IPS DF 4.7 (cell line): Measurements from ENCODE around the gene ORM2.

Experiments
- DNase-seq: peaks from one replicate; pipeline ENCODE4 v3.0.0-alpha.2; 2013; ENCODE audit warnings: low spot score; ENCODE audit errors: extremely low read depth

Gene ORM2

DNA sequence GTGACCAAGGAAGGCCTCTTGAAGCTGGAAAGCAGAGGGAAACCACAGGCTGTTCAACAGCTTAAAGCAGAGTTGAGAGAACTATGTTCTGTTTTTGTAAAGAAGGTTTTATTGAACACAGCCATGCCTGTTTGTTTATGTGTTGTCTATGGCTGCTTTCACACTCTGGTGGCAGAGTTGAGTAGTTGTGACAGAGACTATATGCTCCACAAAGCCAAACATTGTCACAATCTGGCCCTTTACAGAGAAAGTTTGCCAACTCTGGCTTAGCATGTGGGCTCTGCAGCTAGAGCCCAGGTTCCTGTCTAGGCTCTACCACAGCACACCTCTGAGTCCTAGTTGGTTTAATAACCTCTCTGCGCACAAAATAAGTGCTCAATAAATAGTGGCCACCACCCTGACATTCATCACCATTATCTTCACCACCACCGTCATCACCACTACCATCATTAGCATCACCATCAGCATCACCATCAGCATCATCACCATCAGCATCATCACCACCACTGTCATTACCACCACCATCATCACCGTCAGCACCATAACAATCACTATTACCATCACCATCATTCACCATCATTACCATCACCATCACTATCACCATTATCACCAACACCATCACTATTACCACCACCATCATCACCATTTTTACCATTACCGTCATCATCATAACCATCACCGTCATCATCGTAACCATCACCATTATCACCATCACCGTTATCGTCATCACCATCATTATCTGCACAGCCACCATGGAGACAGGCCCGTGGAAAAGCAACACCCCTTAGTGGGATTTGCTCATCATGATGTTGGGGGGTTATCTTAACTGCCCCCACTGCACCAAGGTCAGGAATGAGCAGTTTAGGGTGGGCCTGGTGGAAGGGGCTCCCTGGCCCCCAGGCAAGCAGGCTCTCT is 39.8 kb downstream of the ORM2 start:
- no peak for DNase-seq

DNA sequence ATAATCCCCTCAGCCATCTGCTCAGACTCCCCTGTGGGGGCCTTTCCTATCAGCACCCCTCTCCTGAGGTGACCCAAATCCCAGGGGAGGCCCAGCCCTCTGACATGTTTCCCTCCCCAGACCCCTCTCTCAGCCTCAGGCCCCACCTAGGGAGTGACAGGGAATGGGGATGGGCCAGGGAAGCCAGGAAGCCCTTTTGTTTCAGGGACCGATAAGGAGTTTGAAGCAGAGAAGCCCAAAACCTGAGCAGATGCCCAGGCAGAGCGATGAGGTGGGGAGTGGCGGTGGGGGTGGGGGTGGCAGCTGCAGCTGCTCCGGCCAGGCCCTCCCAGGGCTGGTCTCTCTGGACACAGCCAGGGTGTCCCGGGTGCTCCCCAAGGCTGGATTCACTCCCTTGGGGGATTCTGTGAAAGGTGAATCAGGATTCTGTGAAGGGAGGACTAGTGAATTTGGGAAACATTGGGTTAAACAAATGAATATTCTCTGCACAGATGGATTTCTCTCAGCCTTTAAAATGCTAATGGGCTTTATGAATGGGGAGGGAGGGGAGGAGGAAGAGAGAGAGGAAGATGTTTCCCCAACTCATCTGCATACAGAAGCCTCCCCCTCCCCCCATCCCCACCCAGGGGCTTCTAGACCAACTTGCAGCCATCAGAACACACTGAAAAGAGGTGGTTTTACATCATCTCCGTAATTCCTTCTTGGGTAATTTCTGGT is 40.7 kb downstream of the ORM2 start:
- no peak for DNase-seq

DNA sequence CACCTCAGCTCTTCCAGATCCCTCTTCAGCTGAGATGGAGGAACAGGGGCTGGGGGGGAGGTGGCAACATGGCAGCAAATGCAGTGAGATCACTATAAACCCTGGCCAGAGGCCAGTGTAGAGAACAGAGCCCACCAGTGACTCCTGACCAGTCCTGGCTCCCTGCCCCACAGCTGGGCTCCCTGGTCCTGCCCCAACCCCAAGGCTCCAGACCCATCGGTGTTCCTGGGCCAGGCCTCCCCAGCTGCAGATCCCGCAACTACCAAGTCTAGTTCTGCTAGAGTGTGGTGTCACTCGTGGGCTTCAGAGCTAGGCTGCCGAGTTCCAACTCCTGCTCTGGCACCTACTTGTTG is 41.3 kb downstream of the ORM2 start:
- DNase-seq = no peak

DNA sequence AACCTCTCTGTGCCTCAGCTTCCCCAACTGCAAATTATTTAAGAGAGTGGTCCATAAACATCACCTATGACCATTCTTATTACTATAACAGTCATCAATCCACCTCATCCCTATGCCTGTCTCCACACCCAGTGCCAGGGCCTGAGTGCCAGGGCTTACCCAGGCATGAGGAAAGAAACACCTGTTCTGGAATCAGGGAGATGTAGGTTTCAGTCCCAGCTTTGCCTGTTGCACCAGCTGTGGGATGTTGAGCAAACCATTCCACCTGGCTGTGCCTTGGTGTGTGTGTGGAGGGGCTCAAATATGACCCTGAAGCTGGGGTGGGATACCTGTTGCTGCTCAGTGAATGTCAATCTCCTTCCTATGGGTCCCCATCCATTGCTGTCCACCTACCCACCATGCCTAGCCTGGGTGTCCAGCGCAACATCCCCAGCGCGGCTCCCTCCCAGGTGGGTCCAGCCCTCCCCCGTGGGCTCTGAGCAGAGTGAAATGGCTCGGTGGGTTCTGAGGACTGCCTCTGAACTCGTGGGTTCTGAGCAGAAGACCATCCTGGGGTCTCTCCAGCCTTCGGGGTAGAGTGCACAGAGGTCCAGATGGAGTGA is 41.8 kb downstream of the ORM2 start:
- DNase-seq = no peak

DNA sequence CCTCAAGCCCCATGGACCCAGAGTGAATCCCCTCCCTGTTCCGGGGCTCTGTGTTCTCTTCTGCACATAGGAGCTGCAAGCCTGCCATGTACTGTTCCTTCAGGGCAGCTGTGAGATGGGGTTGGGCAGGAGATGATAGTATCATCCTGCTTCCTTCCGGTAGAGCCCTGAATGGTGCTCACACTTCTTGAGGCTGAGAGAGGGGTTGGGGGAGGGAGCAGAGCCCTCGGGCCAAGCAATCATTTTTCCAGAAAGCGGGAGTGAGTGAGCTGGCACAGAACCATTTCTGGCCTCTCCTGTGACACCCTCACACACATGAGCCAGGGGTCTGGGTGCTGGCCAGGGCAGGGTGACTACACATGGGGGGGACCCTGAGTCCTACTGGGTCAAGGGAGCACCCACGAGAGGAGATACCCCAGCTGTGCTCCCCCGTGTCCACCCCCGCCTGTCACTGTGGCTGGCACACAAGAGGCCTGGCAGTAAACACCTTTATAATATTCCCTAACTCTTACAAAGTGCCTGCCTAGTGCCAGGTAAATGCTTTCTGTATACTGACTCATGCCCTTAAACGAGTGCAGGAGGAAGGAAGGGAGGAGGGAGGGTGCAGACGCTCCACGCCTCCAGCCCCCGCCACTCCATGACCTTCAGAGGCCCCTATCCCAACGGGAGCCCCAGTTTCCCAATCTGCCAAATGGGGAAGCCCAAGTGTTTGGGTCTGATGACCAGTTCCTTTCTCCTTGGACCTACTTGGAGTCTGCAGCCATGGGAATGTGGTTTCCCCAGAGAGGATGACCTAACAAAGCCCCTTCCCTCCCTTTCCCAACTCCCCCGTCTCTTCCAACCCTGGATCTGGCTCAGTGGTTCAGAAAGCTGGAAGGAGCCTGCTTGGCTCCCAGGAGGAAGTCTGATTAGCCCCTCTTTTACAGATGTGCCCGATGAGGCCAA is 42.6 kb downstream of the ORM2 start:
- no peak for DNase-seq

DNA sequence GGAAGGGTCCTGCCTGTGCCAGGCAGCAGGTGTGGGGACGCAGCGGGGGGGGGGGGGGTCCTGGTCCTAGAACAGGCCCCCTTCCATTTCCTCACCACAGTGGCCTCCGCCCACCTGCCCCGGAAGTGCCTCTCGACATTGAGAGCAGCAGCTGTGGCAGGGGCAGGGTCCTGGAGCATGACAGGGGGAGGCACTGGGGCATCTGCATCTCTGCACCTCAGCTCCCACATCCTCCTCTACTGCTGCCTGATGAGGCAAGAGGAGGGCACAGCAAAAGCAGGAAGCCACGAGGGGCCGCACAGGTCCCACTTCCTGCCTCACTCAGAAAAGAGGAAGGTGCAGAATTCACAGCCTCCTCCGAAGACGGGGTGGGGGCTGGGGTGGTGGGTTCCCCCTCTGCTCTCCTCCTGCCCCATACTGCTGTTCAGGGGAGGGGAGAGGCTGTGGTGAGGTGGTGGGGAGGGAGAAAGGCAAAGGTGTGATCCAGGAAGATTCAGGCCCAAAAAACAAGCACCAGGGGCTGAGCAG is 43.3 kb downstream of the ORM2 start:
- no peak for DNase-seq

DNA sequence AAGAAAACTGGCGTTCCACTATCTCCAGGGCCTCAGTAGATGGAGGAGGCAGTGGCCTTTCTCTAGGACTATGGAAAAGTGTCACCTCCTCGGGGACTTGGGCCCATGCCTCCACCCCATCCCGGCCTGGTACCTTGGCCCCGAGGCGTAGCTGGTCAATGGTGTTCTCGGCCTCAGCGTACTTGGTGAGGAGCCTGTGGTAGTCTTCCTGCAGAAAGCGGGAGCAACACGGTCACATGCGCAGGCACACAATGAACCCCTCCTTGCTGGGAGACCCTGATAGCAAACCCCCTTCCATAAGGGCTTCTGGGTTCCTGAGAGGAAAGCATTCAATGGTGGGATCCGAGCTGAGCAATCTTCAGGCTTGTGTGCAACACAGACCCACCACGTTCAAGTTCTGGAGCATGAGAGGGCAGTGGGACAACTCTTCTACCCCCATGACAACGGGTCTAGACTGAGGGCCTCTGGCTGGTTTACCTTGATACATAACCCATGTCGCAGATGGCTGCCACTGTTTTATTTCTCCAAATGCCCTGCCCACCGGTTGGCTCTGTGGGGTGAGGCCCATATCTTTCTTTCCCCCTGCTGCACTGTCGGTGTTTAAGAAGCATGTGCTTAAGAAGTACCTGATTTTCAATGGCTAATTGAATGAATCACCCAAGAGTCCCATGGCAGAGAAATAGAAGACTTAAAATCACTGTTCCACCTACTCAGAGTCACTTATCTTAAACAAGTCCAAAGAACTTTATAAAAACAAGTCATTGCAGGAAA is 44.5 kb downstream of the ORM2 start:
- DNase-seq = no peak

DNA sequence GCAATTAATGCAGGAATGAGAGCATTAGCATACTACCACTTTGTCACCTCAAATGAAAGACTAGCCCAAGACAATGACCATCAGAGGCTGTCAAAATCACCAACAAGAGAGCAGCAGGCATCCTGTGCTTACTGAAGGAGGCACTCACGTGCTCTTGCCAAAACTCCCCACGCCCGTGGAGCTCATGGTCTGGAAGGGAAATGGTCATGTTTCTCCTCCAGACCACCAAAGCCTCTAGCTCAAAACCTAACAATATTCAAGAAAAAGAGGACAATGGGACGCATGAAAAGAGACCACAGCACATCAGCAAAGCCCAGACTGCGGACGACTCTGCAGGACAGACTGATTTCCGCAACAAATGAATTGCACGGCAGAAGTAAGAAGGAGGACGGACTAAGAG is 45.3 kb downstream of the ORM2 start:
- no peak for DNase-seq

DNA sequence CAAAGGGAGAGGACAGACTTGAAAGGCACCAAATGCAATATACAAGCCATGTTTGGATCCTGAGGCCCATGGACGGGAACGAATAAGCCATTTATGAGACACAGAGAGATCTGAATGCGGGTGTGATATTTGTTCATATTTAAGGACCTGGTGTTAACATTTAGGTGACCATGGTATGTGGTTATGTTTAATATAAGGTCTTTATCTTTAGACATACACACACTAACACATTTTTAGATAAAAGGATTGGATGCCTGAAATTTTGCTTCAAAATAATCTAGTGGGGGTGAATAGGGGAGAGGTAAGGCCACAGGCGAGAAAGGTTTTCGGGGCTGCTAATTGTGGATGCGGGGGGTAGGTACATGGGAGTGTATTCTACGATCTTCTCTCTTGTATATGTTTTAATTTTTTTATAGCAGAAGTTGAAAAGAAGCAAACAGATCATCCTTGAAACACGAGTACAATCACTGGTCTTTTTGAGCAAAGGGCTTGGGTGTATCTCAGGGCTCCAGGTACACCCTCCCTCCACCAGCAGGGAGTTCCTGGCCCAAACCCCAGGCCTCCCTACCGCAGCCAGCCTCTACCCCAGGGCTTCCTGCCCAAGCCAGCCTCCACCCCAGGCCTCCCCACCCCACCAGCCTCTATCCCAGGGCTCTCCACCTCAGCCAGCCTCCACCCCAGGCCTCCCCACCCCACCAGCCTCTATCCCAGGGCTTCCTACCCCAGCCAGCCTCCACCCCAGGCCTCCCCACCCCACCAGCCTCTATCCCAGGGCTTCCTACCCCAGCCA is 45.9 kb downstream of the ORM2 start:
- no peak for DNase-seq

DNA sequence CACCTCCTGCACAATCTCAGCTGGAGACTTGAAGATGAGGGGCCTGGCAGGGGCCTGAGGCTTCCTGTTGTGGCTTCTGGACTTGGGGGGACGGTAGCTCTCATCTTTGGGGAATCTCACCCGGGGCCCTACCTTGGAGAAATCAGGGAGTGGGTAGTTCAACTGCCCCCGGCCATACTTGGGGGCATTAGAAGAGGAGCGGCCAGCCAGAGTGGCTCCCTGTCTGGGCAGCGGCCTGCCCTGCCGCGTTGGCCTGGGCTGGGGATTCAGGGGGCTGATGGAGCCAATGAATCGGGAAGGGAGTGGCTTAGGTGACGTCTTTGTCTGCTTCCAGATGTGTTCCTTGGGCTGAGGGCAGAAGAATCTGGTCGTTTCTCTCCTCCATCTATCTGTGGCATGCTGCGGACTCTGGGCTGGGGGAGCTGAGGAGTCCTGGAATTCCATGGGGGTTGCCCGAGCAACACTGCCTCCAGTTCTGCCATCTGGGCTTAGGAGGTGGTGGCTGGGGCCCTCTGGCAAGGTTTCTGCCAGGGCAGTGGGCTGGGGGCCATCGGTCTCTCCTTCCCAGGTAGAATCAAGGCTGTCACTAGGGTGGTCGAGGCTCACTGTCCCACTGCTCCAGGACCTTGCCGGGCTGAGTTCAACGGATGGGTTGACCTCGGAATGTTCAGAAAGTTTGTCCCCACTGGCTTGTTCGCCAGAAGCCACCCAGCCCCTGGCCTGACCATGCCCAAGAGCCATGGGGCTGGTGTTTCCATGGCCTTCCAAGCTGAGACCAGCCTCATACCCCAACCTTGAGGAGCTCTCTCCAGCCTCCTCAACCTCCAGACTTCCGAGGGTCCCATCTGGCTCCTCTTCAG is 47.1 kb downstream of the ORM2 start:
- DNase-seq = no peak

DNA sequence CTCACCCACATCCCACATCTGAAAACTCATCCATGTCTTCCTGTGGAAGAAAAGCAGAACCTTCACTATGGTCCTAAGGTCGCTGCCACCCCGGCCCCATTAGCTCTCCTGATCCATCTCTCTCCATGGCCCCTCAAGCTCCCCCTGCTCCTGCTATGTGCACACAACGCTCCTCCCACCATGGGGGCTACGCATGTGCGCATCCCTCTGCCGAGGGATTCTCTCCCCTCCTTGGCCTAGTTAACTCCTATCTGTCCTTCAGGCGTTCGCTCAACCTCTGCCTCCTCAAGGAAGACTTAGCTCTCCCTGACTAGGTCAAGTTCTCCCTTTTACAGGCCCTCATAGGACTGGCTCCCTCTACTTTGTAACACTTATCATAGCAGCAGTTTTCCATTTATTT is 48.3 kb downstream of the ORM2 start:
- DNase-seq = no peak

DNA sequence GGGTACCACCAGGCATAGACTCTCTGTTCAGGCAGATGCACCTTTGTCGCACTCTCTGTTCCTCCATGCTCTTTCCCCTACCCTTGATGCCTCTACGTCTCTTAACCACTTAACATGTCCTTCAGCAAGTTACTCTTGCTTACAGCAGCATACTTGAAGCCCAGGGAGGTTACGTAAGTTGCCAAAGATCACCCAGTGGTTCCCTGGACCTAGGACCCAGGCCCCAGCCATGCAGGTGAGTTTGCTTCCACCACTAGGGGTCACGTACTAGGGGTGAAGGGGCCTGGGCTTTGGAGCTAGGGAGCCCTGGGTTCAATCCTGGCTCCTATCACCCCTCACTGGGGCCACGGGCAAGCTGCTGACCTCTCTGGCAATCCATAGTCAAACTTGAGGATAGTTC is 49.2 kb downstream of the ORM2 start:
- DNase-seq = no peak
